Fibroblast of lung (primary cell): Measurements from ENCODE around the gene KRT7.

Experiments used
- EZH2 ChIP-seq: IDR thresholded peaks from 2 replicates; pipeline ENCODE4 v1.5.1; 2012; ENCODE audit warnings: low read length, control low read depth, mild to moderate bottlenecking; ENCODE audit errors: missing control alignments
- TF ChIP-seq, protein P1 (sequence below), 2 donors: IDR thresholded peaks in 1 of 2; conservative IDR thresholded peaks in 1 of 2; 1 replicate in 1 of 2; 2 replicates in 1 of 2; pipeline ENCODE4 v1.5.1; 2011 to 2012; ENCODE audit warnings: low read length in 2 of 2, control low read depth in 1 of 2, inconsistent platforms in 1 of 2, low read depth in 1 of 2, mild to moderate bottlenecking in 1 of 2

DNA sequence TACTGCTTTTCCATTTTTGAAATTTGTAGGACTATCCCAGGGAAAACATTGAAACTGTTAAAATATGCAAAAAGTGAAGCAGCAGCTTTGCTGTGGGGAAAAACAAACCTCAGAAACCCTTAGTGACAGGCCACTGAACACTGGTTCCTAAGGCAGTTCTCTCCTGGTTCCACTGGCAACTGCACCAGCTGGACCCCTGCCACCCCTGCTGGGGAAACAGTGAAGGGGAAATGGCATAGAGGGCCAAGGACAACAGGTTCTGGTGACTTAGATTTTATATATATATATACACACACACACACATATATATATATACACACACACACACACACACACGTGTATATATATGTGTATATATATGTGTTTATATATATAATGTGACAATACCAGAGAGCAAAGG lies 16.2 kb upstream of the KRT7 start:
- TF ChIP-seq, protein P1, sequence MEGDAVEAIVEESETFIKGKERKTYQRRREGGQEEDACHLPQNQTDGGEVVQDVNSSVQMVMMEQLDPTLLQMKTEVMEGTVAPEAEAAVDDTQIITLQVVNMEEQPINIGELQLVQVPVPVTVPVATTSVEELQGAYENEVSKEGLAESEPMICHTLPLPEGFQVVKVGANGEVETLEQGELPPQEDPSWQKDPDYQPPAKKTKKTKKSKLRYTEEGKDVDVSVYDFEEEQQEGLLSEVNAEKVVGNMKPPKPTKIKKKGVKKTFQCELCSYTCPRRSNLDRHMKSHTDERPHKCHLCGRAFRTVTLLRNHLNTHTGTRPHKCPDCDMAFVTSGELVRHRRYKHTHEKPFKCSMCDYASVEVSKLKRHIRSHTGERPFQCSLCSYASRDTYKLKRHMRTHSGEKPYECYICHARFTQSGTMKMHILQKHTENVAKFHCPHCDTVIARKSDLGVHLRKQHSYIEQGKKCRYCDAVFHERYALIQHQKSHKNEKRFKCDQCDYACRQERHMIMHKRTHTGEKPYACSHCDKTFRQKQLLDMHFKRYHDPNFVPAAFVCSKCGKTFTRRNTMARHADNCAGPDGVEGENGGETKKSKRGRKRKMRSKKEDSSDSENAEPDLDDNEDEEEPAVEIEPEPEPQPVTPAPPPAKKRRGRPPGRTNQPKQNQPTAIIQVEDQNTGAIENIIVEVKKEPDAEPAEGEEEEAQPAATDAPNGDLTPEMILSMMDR (conservative IDR thresholded peaks at IDR 0.05 in 1 of 2, IDR thresholded peaks at IDR 0.05 in 1 of 2; ENCODE audit: low read depth in 1 of 2, low read length in 2 of 2): no peak
- TF ChIP-seq EZH2: no peak
